Lower leg skin (tissue), 3 donors: ENCODE results near the gene NUDT4.

Source experiments
- CTCF ChIP-seq, 3 donors: fragments of 450-650 bp; IDR thresholded peaks; one replicate each; pipeline ENCODE4 v1.5.1; 2016; ENCODE audit warnings: antibody characterized with exemption in 3 of 3, mild to moderate bottlenecking in 3 of 3, moderate library complexity in 2 of 3
- POLR2A ChIP-seq, 2 donors: fragments of 450-650 bp; IDR thresholded peaks; one replicate each; pipeline ENCODE4 v1.6.1; 2016 to 2017; ENCODE audit warnings: antibody characterized with exemption in 2 of 2, mild to moderate bottlenecking in 1 of 2, moderate library complexity in 1 of 2

DNA sequence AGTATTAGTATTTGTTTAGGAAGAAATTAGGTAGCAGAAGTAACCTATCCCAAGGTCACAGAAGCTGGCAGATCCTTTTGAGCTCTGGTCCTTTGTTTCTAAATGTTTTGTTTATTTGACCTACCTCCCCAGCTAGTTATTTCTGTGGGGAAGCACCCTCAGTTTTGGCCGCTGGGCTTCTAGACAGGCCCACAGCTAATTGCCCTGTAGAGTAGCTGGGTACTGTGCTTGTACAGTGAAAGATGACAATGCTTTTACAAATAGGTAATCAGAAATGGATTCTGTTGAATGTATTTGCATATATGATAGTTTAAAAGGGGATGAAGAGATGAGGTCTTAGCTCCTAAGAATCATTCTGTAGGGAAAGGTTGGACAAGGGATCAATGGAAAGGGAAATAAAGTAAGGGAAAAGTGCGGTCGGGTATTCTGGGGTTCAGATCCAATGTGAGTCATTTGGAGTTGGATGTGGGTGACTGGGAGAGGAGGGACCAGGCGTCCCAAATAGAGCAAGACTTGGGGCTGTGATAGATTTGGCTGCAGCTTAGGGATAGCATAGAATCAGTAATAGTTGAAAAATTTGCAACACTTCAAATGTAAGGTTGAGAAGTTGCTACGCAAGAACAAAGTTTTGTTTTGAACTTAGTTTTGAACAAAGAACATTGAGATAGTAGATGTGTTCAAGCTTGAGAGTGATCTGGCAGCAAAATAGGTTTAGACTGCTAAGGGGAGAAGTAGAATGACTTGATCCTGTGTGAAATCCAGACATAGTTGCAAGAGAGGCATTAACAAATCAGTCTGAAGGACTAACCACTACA lies 3.6 kb downstream of the NUDT4 start:
- TF ChIP-seq CTCF (IDR thresholded peaks at IDR 0.05): no peak
- TF ChIP-seq POLR2A (IDR thresholded peaks at IDR 0.05): no peak
